Testis (tissue), 3 donors: ENCODE results near the gene CRYBA1. TPM values are rescaled to one million over a fixed set of nuclear protein-coding genes. Genes with fewer than 3 reads are reported as not detected.

Experiments used
- DNase-seq: peaks from one replicate; pipeline ENCODE4 v3.0.0-alpha.2; 2019
- H3K27ac ChIP-seq, 2 donors: fragments of 200-600 bp; sonication (generic); one replicate each; pipeline ENCODE4 v1.5.1; 2019
- H3K27me3 ChIP-seq: fragments of 200-600 bp; sonication (generic); one replicate; pipeline ENCODE4 v1.5.1; 2019
- H3K36me3 ChIP-seq: fragments of 200-600 bp; sonication (generic); one replicate; pipeline ENCODE4 v1.5.1; 2017; ENCODE audit warnings: low read depth; ENCODE audit errors: missing control alignments
- H3K4me1 ChIP-seq: fragments of 200-600 bp; sonication (generic); one replicate; pipeline ENCODE4 v1.5.1; 2019
- H3K4me3 ChIP-seq, 2 donors: fragments of 200-600 bp; sonication (generic); one replicate each; pipeline ENCODE4 v1.5.1; 2017 to 2019
- H3K9me3 ChIP-seq: fragments of 200-600 bp; sonication (generic); one replicate; pipeline ENCODE4 v1.5.1; 2017
- POLR2A ChIP-seq: fragments of 450-650 bp; IDR thresholded peaks from one replicate; pipeline ENCODE4 v1.6.1; 2017; ENCODE audit warnings: antibody characterized with exemption, mild to moderate bottlenecking, moderate library complexity
- whole genome bisulfite sequencing, 2 donors: methylation state at CpG; one replicate each; pipeline ENCODE4 v1.1.5; 2018; 5-methylcytosine and 5-hydroxymethylcytosine counted together
- intact Hi-C: fragments of 100-400 bp; cut with DNase I; formaldehyde crosslinking; loops from one replicate; pipeline ENCODE4 v1.15.1; 2023; ENCODE audit warnings: low total_unique reads
- polyA plus RNA-seq: library from polyadenylated mRNA; stranded (reverse); fragments of 350-450 nt; fragmentation: Illumina TruSeq; extraction: RNeasy Lipid Tissue Mini Kit (QIAGEN cat#74804); gene quantifications from one replicate; pipeline ENCODE4 v1.2.3, GENCODE V29; 2014; ENCODE audit warnings: low read depth, low replicate concordance; ENCODE audit not compliant: insufficient read depth
- total RNA-seq, 2 donors: library from RNA; depleted of rRNA; stranded (reverse); fragments of >200 nt; gene quantifications; one replicate each; pipeline ENCODE4 v1.2.3, GENCODE V29; 2016
- TF ChIP-seq, protein P1 (sequence below), 3 experiments: fragments of 450-650 bp in 2 of 3; fragments of 200-600 bp in 1 of 3; sonication (generic) in 1 of 3; IDR thresholded peaks; one replicate each; pipeline ENCODE4 v1.5.1; 2016 to 2019; ENCODE audit warnings: antibody characterized with exemption in 3 of 3, mild to moderate bottlenecking in 2 of 3, moderate library complexity in 1 of 3

The CRYBA1 gene
- total and polyA plus RNA-seq, 3 donors from 2014 or later = not detected

DNA sequence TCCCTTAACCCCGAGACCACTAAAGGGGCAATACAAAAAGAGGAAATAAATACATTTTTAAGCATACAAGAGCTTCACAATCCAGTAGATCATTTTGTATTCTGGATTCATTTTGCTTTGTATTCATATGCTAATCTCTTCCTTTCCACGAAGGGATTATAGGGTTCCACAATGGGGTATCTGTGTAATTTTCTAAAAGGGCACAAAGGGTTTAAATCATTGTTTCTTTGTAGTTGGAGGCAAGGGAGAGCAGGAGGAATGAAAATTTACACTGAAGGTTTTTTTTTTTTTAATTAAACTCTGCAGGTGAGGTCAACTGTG, 47.9 kb downstream of the CRYBA1 start:
- DNase-seq = no peak
- WGBS, 2 donors = 0% methylated on average over 2 of the region's 2 CpGs
- peak overlapping the region; percentile 72 to 94 for H3K4me3 ChIP-seq
- H3K36me3 ChIP-seq = no peaks in the 10 kb centered on the region
- peak overlapping the region; percentile 61 to 99 for H3K27ac ChIP-seq
- no peaks in the 10 kb centered on the region for H3K9me3 ChIP-seq
- H3K27me3 ChIP-seq = no peaks in the 10 kb centered on the region
- H3K4me1 ChIP-seq = peaks cover 24% of the 10 kb centered on the region
- no peak for TF ChIP-seq POLR2A
- TF ChIP-seq, protein P1, sequence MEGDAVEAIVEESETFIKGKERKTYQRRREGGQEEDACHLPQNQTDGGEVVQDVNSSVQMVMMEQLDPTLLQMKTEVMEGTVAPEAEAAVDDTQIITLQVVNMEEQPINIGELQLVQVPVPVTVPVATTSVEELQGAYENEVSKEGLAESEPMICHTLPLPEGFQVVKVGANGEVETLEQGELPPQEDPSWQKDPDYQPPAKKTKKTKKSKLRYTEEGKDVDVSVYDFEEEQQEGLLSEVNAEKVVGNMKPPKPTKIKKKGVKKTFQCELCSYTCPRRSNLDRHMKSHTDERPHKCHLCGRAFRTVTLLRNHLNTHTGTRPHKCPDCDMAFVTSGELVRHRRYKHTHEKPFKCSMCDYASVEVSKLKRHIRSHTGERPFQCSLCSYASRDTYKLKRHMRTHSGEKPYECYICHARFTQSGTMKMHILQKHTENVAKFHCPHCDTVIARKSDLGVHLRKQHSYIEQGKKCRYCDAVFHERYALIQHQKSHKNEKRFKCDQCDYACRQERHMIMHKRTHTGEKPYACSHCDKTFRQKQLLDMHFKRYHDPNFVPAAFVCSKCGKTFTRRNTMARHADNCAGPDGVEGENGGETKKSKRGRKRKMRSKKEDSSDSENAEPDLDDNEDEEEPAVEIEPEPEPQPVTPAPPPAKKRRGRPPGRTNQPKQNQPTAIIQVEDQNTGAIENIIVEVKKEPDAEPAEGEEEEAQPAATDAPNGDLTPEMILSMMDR (IDR thresholded peaks at IDR 0.05) = no peak
- intact Hi-C loops = loop anchor here (10.0 kb wide), 1 partner anchor 150 kb away; no protein-coding TSS in a partner anchor

DNA sequence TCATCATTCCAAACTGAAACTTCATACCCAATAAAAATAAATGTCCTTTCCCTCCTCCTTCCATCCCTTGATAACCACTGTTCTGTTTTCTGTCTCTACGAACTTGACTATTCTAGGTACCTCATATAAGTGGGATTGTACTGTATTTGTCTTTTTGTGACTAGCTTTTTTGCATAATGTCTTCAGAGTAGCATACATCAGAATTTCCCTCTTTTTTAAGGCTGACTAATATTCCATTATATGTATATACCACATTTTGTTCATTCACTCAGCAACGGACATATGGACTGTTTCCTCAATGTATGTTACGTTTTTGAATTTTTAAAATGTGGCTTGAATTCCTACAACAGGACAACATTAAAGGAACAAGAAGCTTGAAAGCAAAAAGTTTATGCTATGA, 48.8 kb downstream of the CRYBA1 start:
- TF ChIP-seq, protein P1 (IDR thresholded peaks at IDR 0.05) = no peak
- no peak for TF ChIP-seq POLR2A
- DNase-seq = no peak
- WGBS, 2 donors = 90 to 96% methylated on average over 3 of the region's 3 CpGs
- intact Hi-C loops = loop anchor here (10.0 kb wide), 1 partner anchor 151 kb away; no protein-coding TSS in a partner anchor
- Histone ChIP-seq H3K36me3 (no peaks in the 10 kb centered on the region), H3K4me3 (no peak overlapping the region), H3K27ac (no peak overlapping the region), H3K4me1 (peaks cover 17% of the 10 kb centered on the region), H3K27me3 (no peaks in the 10 kb centered on the region), H3K9me3 (no peaks in the 10 kb centered on the region)

DNA sequence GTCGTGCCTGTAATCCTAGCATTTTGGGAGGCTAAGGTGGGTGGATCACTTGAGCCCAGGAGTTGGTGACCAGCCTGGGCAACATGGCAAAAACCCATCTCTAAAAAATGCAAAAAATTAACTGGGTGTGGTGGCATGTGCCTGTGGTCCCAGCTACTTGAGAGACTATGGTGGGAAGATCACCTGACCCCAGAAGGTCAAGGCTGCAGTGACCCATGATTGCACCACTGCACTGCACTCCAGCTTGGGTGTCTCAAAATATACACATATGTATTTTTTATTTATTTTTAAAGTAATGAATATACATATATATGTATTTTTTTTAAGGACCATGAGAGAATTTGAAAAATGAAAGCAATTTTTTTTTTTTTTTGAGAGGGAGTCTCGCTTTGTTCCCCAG, 52.4 kb downstream of the CRYBA1 start:
- no peak for TF ChIP-seq POLR2A
- TF ChIP-seq, protein P1 (IDR thresholded peaks at IDR 0.05) = no peak
- intact Hi-C loops = loop anchor here (10.0 kb wide), 1 partner anchor 154 kb away; no protein-coding TSS in a partner anchor
- no peaks in the 10 kb centered on the region for H3K36me3 ChIP-seq
- H3K4me1 ChIP-seq = peaks cover 6% of the 10 kb centered on the region
- DNase-seq = no peak
- no peak overlapping the region for H3K27ac ChIP-seq
- no peaks in the 10 kb centered on the region for H3K27me3 ChIP-seq
- 75 to 85% methylated on average over 2 of the region's 2 CpGs for WGBS, 2 donors
- no peaks in the 10 kb centered on the region for H3K9me3 ChIP-seq
- H3K4me3 ChIP-seq = no peak overlapping the region

DNA sequence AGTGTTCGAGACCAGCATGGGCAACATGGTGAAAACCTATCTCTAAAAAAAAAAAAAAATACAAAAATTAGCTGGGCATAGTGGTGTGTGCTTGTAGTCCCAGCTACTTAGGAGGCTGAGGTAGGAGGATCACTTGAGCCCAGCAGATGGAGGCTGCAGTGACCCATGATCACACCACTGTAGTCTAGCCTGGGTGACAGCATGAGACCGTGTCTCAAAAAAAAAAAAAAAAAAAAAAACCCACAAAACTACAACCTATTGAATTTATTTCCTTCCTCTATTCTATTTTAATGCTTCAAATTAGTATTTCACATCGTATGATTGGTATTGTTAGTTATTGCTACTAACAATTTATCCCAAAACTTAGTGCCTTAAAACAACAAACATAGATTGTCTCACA, 56.7 kb downstream of the CRYBA1 start:
- Histone ChIP-seq H3K9me3 (no peaks in the 10 kb centered on the region), H3K36me3 (no peaks in the 10 kb centered on the region), H3K4me3 (no peak overlapping the region), H3K27ac (no peak overlapping the region), H3K4me1 (no peaks in the 10 kb centered on the region), H3K27me3 (no peaks in the 10 kb centered on the region)
- TF ChIP-seq, protein P1 (IDR thresholded peaks at IDR 0.05) = no peak
- no peak for TF ChIP-seq POLR2A
- WGBS, 2 donors = 89% methylated on average over 3 of the region's 3 CpGs
- intact Hi-C loops = no loop called here
- DNase-seq = no peak

Other genes with a start within 250 kb of the CRYBA1 start
- gene SEZ6, start 240.8 kb upstream of the CRYBA1 start, total RNA-seq = 1 to 10 TPM in 1 of 2 donors, under 1 TPM in 1; 0.79 to 2.1 TPM
- 0.53 TPM for gene SEZ6, start 240.8 kb upstream of the CRYBA1 start, polyA plus RNA-seq
- 1 to 10 TPM; 5.9 to 6.8 TPM for gene PIPOX, start 203.7 kb upstream of the CRYBA1 start, total RNA-seq
- 3.9 TPM for gene PIPOX, start 203.7 kb upstream of the CRYBA1 start, polyA plus RNA-seq
- 100 to 1,000 TPM in 1 of 2 donors, 10 to 100 TPM in 1; 91.1 to 154 TPM for gene MYO18A, start 66.5 kb upstream of the CRYBA1 start, total RNA-seq
- gene MYO18A, start 66.5 kb upstream of the CRYBA1 start, polyA plus RNA-seq = 89.1 TPM
- gene NUFIP2, start 47.3 kb downstream of the CRYBA1 start, total RNA-seq = 10 to 100 TPM; 33.6 to 39.0 TPM
- gene NUFIP2, start 47.3 kb downstream of the CRYBA1 start, polyA plus RNA-seq = 24.6 TPM
- 100 to 1,000 TPM; 101 to 107 TPM for gene TAOK1, start 143.5 kb downstream of the CRYBA1 start, total RNA-seq
- 28.4 TPM for gene TAOK1, start 143.5 kb downstream of the CRYBA1 start, polyA plus RNA-seq